GM21423 (cell line): ENCODE results near the gene PITRM1.
"Not testable (repeated sequence)": the region's sequence is repeated elsewhere in the genome, so short reads cannot be mapped to it uniquely, and the experiment has no call there.

Experiments
- ATAC-seq: cut with Tn5 transposase; IDR thresholded peaks from one replicate; pipeline ENCODE4 v1.9.1; 2021; ENCODE audit warnings: mild to moderate bottlenecking, moderate library complexity; ENCODE audit not compliant: unreplicated experiment

Gene PITRM1

GRCh38 chr10:3197348-3198003 lies 24.9 kb upstream of the PITRM1 start:
- ATAC-seq, result peak; percentile 77

- no peak for ATAC-seq
These were observed 24.4 kb upstream of the PITRM1 start for GRCh38 chr10:3196958-3197347.

GRCh38 chr10:3196482-3196881 lies 23.9 kb upstream of the PITRM1 start:
- no peak for ATAC-seq

- ATAC-seq, result no peak
These were observed 23.1 kb upstream of the PITRM1 start for GRCh38 chr10:3195726-3196125.

- no peak for ATAC-seq
These were observed 22.7 kb upstream of the PITRM1 start for GRCh38 chr10:3195286-3195685.

- ATAC-seq, result no peak
These were observed 22.3 kb upstream of the PITRM1 start for GRCh38 chr10:3194871-3195270.

GRCh38 chr10:3193751-3194150 lies 21.2 kb upstream of the PITRM1 start:
- ATAC-seq, result no peak

- no peak for ATAC-seq
These were observed 20.5 kb upstream of the PITRM1 start for GRCh38 chr10:3192856-3193635.

GRCh38 chr10:3190817-3191216 lies 18.2 kb upstream of the PITRM1 start:
- ATAC-seq, result no peak

- ATAC-seq, result not testable (repeated sequence)
These were observed 14.6 kb upstream of the PITRM1 start for GRCh38 chr10:3187229-3187628.

GRCh38 chr10:3186368-3186767 lies 13.8 kb upstream of the PITRM1 start:
- no peak for ATAC-seq

- ATAC-seq, result no peak
These were observed 12.8 kb upstream of the PITRM1 start for GRCh38 chr10:3185386-3185785.

GRCh38 chr10:3180355-3181025 lies 7.9 kb upstream of the PITRM1 start:
- ATAC-seq, result no peak

- no peak for ATAC-seq
These were observed 6.6 kb upstream of the PITRM1 start for GRCh38 chr10:3179174-3179573.

GRCh38 chr10:3178042-3178441 lies 5.5 kb upstream of the PITRM1 start:
- ATAC-seq, result no peak

GRCh38 chr10:3173171-3173878 lies 743 bp upstream of the PITRM1 start:
- peak; percentile 21 for ATAC-seq

GRCh38 chr10:3172081-3172445 lies 519 bp downstream of the PITRM1 start:
- no peak for ATAC-seq

GRCh38 chr10:3171488-3171887 lies 1.1 kb downstream of the PITRM1 start:
- not testable (repeated sequence) for ATAC-seq

- ATAC-seq, result no peak
These were observed 2.9 kb downstream of the PITRM1 start for GRCh38 chr10:3169673-3170072.

GRCh38 chr10:3169271-3169670 lies 3.3 kb downstream of the PITRM1 start:
- ATAC-seq, result no peak

GRCh38 chr10:3167611-3168330 lies 4.8 kb downstream of the PITRM1 start:
- no peak for ATAC-seq
